Stimulated activated CD4-positive, alpha-beta T cell treated with anti-CD3 and anti-CD28 coated beads, Interleukin-4, amount 100 ng/mL, for 4 hours (primary cell): ENCODE measurements around the gene FAM78A.
"Not testable (repeated sequence)": the region's sequence is repeated elsewhere in the genome, so short reads cannot be mapped to it uniquely, and the experiment has no call there.

Experiments
- DNase-seq, 2 experiments: peaks; one replicate each; pipeline ENCODE4 v3.0.0-alpha.2; 2020

The FAM78A gene

DNA sequence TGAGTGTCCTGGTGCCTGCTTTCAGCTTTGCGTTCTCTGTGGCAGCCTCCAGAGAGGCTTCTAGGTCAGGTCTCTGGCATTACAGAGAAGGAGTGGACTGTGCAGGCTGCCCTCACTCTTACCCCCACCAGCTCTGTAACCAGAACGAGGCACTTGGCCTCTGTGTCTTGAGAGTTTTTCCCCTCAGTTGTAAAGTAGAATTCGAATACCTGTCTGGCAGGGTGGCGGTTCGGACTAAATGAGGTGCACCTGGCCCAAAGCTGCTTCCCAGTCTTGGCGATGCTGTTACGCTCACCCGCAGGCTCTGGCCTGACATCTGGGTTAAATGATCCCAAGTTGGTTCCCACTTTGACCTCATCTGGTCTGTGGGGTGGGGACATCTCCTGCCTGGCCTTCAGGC lies 40.1 kb downstream of the FAM78A start:
- DNase-seq = no peak

DNA sequence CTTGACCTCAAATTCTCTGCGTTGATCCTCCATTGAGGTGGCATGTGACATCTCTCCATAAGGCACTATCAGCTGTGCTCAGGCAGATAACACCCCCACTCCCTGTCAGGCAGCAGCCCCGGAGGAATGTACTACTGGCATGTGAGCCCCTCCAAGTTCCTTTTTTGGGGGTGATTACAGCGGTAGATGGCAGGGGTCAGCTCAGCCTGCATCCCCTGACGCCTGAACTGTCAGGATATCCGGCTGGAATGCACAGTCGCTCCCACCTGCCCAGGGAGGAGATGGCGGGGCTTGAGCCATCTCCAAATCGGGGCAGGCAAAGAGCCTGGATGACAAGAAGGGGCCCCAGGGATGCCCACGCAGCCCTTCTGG lies 40.8 kb downstream of the FAM78A start:
- no peak for DNase-seq

DNA sequence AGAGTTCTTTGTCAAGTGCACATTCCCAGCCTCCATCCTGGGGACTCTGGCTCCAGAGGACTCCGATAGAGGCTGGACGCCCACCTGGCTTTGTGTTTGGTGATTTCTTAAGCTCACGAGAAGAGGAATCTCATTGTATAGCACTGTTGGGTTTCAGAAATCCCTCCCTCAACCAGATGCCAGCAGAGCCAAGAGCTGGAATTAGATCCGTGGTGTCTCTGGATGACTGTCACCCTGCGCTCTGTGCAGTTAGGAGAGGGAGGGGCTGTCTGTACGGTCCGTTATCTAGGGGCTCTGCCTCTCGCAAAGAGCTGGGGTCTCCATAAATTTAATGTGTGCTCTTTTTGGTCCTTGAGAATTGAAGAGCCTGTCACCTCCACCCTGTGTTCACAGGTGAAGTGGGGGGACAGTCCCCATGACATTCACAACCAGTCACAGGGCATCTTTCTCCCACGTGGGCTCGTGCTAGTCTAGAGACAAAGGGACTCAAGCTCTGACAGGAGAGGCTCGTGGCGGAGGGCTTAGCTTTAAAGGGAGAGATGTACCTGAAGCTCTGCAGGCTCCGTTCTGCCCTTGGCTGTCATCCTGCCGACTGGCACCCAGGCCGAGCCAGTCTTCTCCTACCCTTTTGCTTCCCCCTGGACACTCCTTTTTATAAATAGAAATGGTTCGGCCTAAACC lies 41.4 kb downstream of the FAM78A start:
- DNase-seq = no peak

DNA sequence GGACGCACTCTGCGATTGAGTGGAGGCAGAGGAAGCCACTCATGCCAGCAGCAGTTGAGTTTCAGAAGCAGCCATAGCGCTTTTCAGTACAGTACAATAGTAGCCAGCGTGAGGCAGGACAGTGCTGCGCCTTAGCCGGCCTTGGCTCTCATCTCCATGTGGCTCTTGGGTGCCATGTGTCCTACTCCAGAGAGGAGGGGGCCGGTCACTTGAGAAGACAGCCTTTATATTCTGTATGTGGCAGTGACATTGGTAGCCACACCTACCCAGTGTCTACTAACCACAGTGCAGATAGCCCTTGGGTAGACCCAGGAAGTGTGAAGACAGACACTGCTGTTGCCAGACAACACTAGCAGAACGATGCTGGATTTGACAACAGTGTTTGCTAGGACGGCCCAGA lies 42.3 kb downstream of the FAM78A start:
- no peak for DNase-seq

DNA sequence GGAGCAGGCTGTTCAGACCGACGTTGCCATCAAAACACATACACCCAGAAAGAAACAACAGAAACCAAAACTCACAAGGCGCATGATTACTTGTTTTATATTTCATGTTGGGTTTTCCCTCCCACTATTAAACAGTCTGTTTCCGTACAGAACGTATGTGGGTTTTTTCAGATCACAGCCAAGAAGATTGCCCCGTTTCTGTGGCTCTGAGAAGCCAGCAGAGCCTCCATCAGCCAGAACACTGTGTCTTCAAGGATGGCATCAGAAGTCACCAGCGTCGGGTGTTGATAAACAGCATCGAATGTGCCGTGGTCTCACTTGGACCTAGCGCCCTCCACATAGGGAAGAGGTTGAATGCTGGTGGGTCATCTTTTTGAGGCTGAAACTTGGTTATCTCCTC lies 42.8 kb downstream of the FAM78A start:
- DNase-seq = no peak

DNA sequence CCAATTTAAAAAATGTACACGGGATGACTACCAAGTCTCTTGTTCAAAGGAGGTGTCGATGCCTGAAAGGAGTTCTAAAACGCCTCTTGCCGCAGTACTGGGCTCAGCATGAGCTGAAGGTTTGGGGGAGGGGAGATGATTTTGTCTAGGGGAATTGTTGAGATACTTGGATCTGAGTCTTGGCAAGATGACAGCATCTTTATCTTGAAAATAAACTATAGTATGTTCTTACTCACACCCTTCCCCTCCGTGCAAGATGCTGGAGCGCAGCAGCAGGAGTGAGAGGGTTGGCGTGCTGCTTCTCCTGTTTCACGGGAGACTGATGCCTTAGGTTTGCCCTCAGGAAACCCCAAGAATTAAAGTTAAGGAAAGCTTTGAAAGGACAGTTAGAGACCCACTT lies 47.3 kb downstream of the FAM78A start:
- DNase-seq = no peak

DNA sequence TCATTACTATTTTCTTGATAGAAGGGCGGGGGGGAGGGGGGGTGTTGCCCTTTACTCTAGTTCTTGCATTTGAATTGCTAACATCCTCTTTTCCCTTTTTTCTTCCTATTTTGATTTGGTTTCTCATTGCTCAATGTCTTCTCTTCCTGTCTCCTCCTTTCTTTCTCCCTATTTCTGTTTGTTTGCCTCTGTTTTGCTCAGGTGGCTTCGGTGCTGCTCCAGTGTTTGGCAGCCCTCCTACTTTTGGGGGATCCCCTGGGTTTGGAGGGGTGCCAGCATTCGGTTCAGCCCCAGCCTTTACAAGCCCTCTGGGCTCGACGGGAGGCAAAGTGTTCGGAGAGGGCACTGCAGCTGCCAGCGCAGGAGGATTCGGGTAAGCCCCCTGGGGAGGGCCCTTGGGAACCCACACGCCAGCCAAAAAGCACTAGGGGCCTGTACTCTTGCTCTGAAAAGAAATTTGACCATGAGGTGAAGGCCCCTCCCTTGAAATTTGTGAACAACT lies 48.3 kb downstream of the FAM78A start:
- no peak for DNase-seq

DNA sequence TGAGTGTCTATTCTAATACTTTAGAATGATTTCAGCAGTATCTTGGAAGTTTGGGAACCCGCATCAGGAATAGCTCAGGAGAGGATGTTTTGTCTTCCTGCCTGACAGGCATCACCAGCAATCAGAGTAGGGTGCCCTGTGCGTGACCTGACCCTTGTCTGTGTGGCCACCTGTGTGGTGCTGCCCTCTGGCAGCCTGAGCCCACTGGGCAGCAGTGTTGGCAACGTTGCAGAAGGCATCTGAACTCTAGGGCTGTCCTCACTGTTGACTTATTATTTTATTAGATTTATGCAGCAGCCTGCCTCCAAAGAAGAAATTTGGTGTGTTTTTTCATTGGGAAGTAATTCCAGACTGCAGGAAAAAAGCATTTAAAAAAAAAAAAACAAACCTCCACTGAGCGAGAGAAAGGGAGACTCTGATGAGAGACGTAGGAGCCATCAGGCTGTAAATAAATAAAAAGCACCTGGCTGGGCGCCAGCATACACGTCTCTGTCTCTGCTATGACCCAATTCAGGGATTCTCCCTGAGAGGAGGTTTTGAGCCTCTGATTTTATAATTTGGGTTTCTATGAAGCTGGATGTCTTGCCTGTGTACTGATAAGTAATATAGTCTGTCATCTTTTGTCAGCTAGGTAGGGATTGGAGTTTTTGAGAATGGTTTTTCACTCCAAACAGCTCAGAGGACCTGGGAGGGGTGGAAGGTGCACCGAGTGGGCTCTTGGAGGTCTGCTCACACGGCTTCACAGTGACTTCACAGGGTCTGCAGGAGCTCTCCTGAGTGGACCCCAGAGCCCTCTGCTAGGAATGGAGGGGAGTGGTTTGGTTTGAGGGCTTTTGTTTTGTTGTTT lies 49.0 kb downstream of the FAM78A start:
- no peak for DNase-seq

DNA sequence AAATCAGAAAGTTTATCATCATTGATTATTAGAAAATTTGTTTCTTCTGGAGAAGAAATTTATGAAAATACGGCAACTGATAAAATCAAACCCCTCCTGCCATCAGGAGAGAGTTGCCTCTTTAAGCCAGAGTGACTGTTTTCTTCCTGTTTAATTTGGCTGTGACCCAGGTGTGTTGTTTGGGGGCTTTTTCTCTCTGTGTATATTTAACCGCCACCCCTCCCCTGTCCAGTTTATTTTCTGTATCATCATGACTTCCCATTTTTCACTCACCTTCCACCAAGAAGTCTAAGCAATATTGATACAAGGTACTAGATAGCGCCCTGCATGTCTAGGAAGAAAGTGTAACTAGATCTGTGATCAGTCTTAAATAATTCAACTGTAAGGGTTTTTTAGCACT lies 50.1 kb downstream of the FAM78A start:
- DNase-seq = no peak

DNA sequence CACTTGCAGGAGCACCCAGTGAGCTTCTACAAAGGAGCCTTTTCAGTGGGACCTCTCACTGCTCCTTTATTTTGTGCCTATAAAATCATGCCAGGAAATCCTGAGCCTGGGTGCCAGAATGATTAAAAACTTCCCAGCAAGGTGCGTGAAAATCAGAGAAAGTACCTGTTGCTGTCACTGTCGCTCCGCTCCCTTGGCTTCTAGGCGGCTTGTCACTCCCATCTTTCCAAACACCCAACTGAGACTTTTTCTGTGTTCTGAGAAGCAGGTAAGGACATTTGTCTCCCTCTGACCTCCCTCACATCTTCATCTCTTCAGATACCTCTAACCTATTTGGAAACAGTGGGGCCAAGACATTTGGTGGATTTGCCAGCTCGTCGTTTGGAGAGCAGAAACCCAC lies 53.9 kb downstream of the FAM78A start:
- no peak for DNase-seq

DNA sequence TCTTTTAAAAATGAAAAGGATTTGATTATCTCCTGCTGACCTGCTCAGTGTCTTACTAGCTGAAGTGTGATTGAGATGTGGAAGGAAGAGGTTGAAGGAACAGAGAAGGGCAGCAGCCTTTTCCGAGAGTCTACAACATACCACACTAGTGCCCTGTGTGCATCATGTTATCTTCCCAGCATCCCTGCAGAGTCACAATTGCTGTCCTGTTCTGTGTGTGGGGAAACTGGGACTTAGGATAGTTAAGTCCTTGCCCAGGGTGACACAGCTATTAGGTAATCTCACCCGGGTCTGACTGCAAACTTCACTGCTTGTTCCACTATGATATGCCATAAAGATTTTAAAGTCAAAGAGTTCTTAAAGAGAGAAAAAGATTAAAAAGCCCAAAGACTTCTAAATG lies 55.8 kb downstream of the FAM78A start:
- DNase-seq = no peak

DNA sequence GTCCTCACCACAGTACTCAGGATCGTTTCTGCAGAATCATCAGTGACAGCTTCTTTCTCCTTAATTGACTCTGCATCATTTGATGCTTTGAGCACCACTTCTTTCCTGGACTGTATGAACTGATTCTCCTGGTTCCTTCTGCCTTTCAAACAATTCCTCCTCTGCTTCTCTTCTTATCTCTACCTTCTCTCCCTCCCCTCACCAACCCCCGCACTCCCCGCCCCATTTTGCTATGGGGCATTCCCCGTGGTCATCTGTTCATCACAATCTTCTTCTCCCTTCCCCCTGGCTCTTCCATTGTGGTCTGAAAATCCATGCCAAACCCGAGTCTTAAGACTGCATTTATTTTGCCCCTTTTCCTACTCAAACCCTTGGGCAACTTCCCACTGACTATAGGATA lies 57.9 kb downstream of the FAM78A start:
- no peak for DNase-seq

DNA sequence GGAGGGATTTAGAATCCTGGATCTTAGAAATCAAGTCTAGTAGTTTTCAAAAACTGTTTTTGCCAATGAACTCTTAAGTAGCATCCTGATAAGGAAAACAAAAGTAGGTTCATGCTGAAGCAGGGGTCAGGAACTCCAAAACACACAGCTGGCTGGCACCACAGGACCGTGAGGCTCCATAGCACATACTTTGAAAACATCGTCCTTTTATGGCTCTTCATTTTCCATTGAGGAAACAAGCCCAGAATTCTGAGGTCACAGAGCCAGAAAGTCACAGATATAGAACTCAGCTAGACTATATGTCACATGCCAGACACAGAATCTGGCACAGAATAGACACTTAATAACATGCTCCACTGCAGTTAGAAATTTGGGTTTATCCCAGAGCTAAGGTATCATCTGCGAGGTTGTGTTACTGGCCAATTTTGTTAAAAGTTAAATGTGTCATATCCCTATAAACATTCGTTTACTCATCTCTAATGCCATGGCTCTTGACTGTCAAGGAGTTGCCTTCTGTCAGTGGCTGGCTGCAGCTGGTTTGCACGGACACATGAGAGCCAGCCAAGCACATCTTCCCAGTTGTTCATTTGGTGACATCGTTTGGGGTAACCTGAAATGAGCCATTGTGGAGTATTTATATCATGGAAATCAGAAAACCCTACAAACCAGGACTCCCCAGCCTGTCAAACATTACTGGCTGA lies 58.8 kb downstream of the FAM78A start:
- DNase-seq = no peak

DNA sequence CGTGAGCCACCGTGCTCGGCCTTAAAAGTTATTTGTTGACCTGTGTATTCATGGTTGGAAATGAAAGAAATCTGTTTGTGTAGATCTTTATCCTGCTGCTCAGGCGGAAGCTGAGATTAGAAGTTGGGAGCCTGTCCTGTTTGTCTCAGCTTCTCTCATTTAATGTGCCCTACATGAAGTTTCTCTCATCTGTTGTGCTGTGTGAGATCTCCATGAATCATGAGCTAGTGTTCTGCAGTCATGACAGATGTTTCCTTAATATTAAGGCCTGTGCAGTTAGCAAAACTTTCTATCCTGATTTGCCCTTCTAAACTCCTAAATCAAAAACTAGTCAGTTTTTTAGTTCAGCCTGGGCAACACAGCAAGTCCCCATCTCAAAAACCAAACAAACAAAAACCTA lies 59.5 kb downstream of the FAM78A start:
- DNase-seq = no peak

DNA sequence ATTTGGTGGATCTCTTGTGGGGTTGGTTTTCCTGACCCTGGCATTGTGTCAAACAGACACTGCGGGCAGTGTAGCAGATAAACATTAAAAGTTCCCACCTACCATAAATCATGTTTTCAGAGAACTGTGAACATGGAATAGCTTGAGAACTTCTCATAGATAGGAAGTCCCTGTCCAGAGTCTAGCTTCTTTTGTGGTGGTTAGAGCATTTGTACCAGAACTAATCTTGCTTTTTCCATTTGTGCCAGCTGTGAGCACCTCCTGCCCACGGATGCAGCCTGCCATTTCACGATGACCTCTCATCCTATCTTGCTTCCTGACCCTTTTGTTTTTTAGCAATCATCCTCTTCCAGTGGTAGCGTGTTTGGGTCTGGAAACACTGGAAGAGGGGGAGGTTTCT lies 61.4 kb downstream of the FAM78A start:
- DNase-seq = no peak

DNA sequence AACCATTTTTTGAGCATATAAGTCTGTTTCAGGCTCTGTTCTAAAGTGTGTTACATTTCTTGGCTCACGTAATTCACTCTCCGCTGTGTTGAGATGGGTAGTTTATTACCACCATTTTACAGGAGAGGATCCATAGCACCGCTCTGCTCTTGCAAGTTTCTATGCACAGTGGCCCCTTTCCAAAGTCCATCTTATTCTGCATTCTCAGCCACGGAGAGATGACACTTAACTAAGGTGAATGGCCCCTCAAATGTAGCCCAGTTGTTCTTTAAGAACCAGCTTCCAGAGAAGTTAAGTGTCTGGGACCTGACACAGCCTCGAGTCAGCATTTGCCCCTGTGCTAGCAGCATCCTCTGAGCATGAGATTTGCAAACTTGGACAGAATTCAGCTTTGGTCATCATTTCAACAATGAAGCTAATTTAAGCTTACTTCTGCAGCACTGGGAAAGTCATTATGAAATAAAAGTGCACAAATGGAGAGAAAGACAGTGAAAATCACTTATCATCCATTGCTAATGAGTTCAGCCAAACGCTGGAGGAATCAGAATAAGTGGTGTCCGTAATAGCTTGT lies 61.9 kb downstream of the FAM78A start:
- no peak for DNase-seq

DNA sequence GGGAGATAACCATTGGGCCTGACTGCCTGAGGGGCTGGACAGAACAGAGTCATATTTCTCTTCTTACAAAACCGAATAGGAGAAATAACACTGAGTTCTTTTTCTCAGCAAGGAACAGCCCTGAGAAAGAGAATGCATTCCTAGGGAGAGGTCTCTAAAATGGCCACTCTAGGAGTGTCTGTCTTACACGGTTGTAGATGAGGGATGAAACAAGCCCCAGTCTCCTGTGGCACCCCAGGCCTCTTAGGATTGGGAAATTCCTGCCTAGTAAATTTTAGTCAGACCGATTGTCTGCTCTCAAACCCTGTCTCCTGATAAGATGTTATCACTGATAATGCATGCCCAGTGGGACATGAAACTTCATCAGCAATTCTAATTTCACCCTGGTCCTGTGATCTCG lies 64.4 kb downstream of the FAM78A start:
- not testable (repeated sequence) for DNase-seq
